Tracheal epithelial cell (primary cell): ENCODE data around the gene CTNNA3. TPM values are rescaled to one million over a fixed set of nuclear protein-coding genes. Genes with fewer than 3 reads are reported as not detected.

Experiments
- total RNA-seq: library from RNA; depleted of rRNA; stranded (reverse); fragments of >200 nt; gene quantifications from 2 replicates; pipeline ENCODE4 v1.2.1, GENCODE V29; 2014

Gene CTNNA3
- under 0.01 TPM in 1 of 2 replicates, not detected in the other for total RNA-seq

GRCh38 chr10:67696029-67696428, at the start of gene CTNNA3:
CTNNA3 (minus strand) TSS chr10:67696195.

GRCh38 chr10:66925896-66926715, 769.9 kb downstream of the CTNNA3 start, which contains the start of gene LRRTM3:
LRRTM3 (plus strand) TSS chr10:66926036.

Other genes with a start within 250 kb of the CTNNA3 start
- gene DNAJC12, start 142.0 kb upstream of the CTNNA3 start, total RNA-seq = 0.21 and 1.7 TPM in 2 replicates
- 8.2 and 10.7 TPM in 2 replicates for gene SIRT1, start 188.5 kb upstream of the CTNNA3 start, total RNA-seq